GM18951 (cell line): ENCODE data around the gene FLYWCH1.
"Not testable (repeated sequence)": the region's sequence is repeated elsewhere in the genome, so short reads cannot be mapped to it uniquely, and the experiment has no call there.

ENCODE experiments used
- POLR2A ChIP-seq: IDR thresholded peaks from 4 replicates; pipeline ENCODE4 v1.6.1; 2011; ENCODE audit warnings: mild to moderate bottlenecking; ENCODE audit not compliant: insufficient read length, insufficient read depth; ENCODE audit errors: extremely low read depth
- in situ Hi-C: fragments of 300-500 bp; cut with MboI; formaldehyde crosslinking; loops from one replicate; pipeline ENCODE4 v1.12.0; 2022; ENCODE audit warnings: low sequenced_read_pairs, mixed read lengths, inconsistent platforms; ENCODE audit not compliant: unreplicated experiment

FLYWCH1 gene

GRCh38 chr16:2939968-2940367 lies 28.2 kb downstream of the FLYWCH1 start:
- no peak for TF ChIP-seq POLR2A
- in situ Hi-C loops = no loop called here

DNA sequence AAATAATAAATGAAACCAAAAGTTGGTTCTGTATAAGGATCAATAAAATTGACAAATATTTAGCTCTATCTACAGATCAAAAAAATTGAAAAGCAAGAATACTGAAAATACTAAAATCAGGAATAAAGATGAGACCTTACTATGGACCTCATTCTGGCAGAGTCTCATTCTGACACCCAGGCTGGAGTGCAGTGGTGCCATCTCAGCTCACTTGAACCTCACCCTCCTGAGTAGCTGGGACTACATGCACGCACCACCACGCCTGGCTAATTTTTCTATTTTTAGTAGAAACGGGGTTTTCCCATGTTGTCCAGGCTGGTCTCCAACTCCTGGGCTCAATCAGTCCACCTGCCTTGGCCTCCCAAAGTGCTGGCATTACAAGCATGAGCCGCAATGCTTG lies 30.3 kb downstream of the FLYWCH1 start:
- in situ Hi-C loops = no loop called here
- TF ChIP-seq POLR2A = no peak

DNA sequence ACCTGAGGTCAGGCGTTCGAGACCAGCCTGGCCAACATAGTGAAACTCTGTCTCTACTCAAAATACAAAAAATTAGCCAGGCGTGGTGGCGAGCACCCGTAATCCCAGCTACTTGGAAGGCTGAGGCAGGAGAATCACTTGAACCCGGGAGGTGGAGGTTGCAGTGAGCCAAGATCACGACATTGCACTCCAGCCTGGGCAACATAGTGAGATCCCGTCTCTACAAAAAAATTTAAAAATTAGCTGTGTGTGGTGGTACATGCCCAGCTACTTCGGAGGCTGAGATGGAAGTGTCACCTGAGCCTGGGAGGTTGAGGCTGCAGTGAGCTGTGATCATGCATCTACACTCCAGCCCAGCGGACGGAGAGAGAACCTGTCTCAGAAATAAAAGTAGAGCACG lies 32.0 kb downstream of the FLYWCH1 start:
- in situ Hi-C loops = not testable (repeated sequence)

DNA sequence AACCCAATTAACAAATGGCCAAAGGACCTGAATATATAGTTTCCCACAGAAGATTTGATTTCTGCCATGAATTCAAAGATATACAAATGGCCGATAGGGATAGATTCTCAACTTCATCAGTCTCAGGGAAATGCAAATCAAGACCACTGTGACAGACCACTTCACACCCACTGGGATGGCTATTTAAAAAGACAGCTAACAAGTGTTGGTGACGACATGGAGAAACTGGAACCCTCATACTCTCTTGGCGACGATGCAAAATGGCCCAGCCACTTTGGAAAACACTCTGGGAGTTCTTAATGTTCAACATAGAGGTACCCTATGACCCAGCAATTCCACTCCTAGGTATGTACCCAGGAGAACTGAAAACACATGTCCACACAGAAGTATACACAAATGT lies 34.9 kb downstream of the FLYWCH1 start:
- no peak for TF ChIP-seq POLR2A
- in situ Hi-C loops = no loop called here

DNA sequence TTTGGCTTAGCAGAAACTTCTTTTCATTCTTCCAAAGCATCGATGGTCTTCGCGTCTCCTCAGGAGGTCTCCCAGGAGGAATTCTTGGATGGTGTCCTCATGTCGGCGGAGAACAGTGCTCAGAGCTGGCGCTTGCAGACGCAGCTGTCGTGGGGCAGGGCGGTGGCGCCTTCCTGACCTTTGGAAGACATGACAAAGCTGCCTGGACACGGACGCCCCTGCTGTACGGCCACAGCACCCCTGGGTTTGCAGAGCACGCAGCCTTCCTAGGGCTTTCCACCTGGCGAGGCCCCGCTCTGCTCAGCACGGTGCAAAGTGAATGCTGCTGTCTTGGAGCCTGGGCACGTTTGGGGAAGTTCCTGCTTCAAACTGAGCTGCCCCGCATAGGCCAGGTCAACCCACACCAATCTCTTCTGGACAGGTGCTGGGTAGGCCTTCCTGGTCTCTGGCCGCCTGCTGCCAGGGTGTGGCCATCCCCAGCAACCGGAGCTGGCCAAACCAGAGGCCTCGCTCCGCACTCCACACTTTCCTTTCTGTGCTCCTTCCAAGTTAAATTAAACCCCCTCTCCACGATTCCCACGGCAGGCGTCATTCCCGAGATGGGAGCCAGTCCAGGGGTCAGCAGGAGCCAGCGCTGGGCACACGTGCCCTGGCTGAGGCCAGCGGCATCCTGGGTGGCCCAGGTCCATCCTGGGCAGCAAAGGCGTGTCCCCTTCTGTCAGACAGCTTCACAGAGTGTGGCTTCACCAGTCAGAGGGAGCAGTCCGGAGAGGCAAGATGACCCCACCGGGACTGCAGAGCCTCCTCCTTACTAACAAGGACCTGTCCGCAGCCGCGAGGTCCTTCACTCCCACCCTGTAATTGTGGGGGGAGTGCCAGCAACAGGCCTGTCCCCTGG lies 37.3 kb downstream of the FLYWCH1 start:
- no peak for TF ChIP-seq POLR2A
- in situ Hi-C loops = no loop called here

DNA sequence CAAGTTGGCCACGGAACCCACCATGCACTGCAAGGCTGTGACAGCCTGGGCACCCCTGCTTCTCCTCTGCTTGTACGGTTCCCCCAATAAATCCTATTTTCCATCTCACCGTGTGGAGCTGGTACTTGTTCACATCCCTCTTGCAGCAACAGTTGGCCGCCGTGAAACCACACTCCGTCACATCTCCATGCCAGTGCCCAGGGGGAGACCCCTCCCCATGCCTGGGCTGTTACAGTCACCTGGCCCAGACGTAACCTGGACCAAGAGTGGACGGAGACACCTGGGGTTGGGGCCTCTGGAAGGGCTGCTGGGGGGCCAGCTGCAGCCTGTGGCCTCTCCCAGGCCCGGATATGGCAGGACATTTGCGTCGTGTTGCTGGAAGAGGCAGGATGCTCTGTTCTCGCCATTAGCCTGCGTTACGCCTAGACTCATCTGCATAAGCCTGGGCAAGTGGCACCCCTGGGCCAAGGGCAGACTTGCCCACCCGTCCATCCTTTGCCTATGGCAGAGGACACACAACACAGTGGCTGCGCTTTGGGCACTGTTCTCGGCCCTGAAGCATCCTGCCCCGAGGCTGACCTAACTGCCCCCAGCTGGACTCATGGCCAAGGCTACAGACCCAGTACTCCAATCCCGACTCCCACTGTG lies 38.1 kb downstream of the FLYWCH1 start:
- in situ Hi-C loops = no loop called here
- no peak for TF ChIP-seq POLR2A

- TF ChIP-seq POLR2A = no peak
- in situ Hi-C loops = no loop called here
Measured at GRCh38 chr16:2950353-2950724, 38.6 kb downstream of the FLYWCH1 start.

- TF ChIP-seq POLR2A = no peak
- in situ Hi-C loops = no loop called here
Measured at GRCh38 chr16:2950773-2951172, 39.0 kb downstream of the FLYWCH1 start.

GRCh38 chr16:2952679-2953078 lies 40.9 kb downstream of the FLYWCH1 start:
- in situ Hi-C loops = no loop called here
- TF ChIP-seq POLR2A = no peak

GRCh38 chr16:2953706-2954627 lies 42.2 kb downstream of the FLYWCH1 start:
- TF ChIP-seq POLR2A = no peak
- in situ Hi-C loops = no loop called here

DNA sequence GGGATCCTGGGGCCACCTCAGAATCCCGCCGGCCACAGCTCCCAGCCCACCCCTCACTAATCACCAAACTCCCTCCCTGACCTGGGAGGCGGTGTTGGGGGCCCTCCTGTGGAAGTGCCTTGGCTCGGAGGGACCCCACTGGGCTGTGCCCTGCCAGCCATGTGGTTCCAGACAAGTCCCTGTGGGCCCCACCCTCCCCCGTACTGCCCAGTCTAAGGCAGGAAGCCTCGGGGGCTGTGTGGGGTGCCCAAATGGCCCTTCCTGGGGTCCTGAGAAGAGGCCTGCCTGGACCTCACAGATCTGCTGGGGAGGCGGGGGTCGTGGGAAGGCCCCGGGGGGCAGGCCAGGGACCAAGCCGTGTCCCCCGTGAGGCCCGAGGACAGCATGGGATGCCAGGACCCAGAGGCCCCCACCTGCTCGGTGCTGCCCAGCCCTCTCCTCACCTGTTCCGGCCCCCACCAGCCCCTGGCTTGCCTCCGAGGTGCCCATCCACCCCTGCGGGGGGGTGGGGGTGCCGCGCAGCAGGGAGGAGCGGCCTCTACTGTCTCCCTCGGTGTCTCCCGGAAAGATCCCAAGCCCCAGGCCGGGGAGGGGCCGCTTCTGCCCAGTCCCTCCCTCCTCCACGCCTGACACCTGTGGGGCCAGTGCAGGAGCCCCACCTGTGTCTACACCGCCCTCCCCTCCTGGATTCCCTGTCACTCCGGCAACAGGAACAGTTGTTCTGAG lies 43.1 kb downstream of the FLYWCH1 start:
- in situ Hi-C loops = no loop called here
- TF ChIP-seq POLR2A = no peak

DNA sequence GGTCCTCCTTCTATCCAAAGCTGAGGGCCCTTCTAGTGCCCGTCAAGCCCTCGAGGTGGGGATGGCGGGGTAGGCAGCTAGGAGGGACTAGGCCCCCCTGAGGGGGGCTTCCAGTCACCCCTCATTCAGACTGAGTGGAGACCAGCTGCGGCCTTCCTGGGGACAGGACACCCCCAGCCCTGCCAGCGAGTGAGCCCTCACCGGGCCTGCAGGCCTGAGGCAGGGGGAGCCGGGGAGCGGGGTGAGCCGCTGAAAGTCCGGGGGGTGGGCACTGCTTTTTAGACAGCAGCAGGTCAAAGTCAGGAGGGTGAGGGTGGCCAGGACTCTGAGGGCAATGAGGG lies 43.7 kb downstream of the FLYWCH1 start:
- TF ChIP-seq POLR2A = no peak
- in situ Hi-C loops = no loop called here
